Dedifferentiated amniotic fluid mesenchymal stem cell (primary cell): Measurements from ENCODE around the gene MTUS2.

Source experiments
- DNase-seq: peaks from one replicate; pipeline ENCODE4 v3.0.0-alpha.2; 2016; ENCODE audit errors: extremely low spot score

MTUS2 gene

DNA sequence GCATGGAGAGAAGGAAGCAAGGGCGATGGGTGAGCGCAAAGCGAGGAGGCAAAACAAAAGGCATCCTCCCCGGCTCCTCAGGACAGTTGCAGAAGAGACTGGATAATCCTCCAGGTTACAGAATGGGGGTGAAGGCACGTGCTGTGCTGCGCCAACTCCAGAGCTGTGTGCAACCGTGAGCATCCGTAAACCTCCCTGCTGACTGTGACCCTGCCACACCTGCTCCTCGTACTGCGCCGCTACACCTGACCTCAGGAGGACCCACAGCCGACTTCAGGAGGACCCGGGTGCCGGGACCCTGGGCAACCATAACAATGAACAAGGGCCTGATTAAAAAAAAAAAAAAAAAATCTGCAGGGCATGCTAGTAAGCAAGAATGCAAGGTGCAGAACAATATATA is 706.6 kb downstream of the MTUS2 start:
- no peak for DNase-seq

GRCh38 chr13:29527511-29527910 is 707.4 kb downstream of the MTUS2 start:
- no peak for DNase-seq

DNA sequence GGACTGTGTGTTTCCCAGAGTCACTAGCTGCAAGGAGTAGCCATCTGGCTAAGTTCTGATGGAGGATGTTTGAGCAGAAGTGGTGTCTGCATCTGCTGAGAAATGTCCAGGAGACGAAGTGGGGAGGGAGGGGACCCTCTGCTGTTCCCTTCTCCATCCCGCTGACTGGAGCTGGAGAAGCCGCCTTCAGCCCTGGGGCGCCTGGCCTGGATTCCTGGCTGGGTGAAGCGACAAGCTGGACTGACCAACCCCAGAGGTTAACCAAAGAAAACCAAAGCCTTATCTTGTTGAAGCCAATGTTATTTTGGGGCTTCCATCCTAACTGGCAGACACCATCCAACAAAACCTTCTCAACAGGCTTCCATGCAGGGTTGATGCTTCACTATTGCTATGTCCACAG is 707.8 kb downstream of the MTUS2 start:
- DNase-seq, result no peak

DNA sequence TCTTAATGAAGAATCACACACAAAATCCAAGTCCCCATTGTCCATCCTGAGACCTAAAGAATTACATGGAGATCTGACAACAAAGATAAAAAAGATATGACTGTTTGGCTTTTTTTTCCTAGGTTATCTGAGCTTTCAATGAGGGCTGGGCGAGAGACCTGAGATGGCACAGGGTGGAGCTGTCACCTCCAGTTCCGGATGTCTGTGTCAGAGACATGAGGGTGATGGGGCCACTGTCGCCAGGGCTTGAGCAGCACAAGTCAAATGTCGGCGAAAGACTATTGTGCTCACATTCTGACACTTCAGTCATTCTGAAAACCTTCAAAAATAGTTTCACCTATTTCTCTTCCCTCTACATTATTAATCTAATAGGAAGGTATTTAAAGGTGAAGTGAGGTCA is 709.6 kb downstream of the MTUS2 start:
- no peak for DNase-seq

- no peak for DNase-seq
These were observed 710.8 kb downstream of the MTUS2 start for GRCh38 chr13:29530901-29531300.

GRCh38 chr13:29532116-29532515 is 712.0 kb downstream of the MTUS2 start:
- DNase-seq, result no peak

- DNase-seq, result no peak
These were observed 712.7 kb downstream of the MTUS2 start for GRCh38 chr13:29532821-29533220.

GRCh38 chr13:29534083-29534482 is 713.9 kb downstream of the MTUS2 start:
- no peak for DNase-seq

- DNase-seq, result no peak
These were observed 715.8 kb downstream of the MTUS2 start for GRCh38 chr13:29535663-29536655.

DNA sequence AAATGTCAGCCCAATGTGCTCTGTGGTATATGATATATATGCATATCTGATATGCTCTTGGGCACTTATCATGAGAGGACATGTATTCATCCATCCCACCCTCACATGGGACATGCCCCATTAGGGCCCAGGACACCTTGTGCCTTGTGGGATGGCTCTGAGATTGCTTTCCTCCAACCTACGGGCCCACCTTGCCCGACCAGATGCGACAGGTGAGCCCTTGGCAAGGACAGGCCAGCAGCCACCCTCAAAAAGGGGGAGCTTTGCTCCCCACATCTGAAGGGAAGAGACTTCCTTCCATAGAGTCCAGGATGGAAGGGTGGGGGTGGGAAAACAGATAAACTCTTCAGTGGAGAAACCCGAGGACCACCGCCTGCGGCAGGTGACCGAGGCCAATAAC is 716.7 kb downstream of the MTUS2 start:
- no peak for DNase-seq

GRCh38 chr13:29537736-29538651 is 717.9 kb downstream of the MTUS2 start:
- DNase-seq, result no peak

DNA sequence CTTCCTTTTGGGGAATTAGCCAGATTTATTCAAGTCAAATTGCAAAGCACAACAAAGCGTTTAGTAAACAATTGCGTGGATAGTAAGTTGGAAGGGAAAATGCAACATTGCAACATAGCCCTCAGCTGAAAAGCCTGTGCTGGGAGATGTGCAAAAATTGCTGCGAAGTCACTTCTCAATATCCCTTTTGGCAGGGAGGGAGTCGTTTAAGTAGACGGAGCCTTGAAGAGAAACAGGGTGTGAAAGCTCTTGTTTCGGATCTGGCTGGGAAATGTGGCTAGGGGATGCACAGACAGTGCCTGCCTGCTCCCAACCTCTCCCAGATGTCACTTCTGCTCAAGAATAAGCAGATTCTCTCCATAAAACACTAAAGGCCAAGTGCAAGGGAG is 718.5 kb downstream of the MTUS2 start:
- no peak for DNase-seq

GRCh38 chr13:29539856-29540255 is 719.7 kb downstream of the MTUS2 start:
- DNase-seq, result no peak

GRCh38 chr13:29540334-29540733 is 720.2 kb downstream of the MTUS2 start:
- DNase-seq, result no peak

GRCh38 chr13:29540799-29541198 is 720.7 kb downstream of the MTUS2 start:
- no peak for DNase-seq

- DNase-seq, result no peak
These were observed 721.3 kb downstream of the MTUS2 start for GRCh38 chr13:29541400-29541799.

DNA sequence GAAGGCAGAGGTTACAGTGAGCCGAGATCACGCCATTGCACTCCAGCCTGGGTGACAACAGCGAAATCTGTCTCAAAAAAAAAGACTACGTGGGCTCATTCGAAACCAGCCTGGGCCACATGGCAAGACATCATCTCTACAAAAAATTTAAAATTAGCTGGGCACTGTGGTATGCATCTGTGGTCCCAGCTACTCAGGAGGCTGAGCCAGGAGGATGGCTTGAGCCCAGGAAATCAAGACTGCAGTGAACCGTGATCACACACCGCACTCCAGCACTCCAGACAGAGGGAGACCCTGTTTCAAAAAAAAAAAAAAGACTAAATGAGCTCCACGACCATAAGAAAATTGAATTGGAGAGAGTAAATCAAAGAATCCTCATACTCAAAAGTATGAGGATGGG is 722.2 kb downstream of the MTUS2 start:
- no peak for DNase-seq

- no peak for DNase-seq
These were observed 723.4 kb downstream of the MTUS2 start for GRCh38 chr13:29543230-29544215.

DNA sequence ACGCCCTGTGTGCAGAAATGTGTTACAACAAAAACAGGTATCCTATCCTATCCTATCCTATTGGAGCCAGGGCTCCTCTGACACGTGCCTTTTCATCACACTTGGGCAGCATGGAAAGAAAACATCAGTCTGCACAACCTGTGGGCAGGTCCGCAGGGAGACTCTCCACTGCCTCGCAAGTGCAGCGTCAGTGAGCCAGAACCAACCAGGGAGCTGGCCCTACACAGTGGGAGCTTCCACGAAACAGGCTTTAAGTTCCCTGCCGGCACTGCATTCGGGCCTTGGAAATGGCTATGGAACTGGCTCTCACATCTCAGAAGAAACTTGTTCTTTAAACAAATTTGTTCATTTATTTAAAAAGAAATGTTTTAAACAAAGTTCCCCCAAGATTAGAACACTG is 725.8 kb downstream of the MTUS2 start:
- no peak for DNase-seq

- DNase-seq, result no peak
These were observed 726.5 kb downstream of the MTUS2 start for GRCh38 chr13:29546662-29547061.

DNA sequence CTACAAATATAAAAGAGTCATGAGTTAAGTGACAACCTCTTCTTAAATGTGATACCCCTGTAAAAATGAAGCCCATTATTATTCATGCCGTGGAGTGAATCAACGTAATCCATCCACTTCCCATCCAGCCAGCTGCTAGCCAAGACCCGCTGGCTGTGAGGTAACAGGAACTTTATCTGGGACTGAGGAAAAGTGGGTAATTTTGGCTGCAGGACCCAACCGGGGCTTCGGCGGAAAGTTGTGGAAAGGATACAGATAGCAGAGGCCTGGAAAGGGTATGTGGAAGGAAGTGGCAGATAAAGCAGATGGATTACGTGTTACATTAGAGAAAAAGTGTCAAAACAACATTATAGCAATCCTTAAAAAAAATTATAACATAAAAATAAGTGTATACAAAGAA is 727.0 kb downstream of the MTUS2 start:
- DNase-seq, result no peak
